Hematopoietic multipotent progenitor cell treated with erythropoietin and hydrocortisone succinate and interleukin-3 and kit ligand, for 15 days (in vitro differentiated cells): ENCODE data around the gene NEUROG2.
A peak's percentile ranks its signal among the peaks of the same experiment; 100 is the strongest.
"Not testable (repeated sequence)": the region's sequence is repeated elsewhere in the genome, so short reads cannot be mapped to it uniquely, and the experiment has no call there.

Source experiments
- DNase-seq: peaks from one replicate; pipeline ENCODE4 v3.0.0-alpha.2; 2015; ENCODE audit warnings: low spot score

NEUROG2 gene

GRCh38 chr4:112516066-112516470 lies at the start of gene NEUROG2:
Gene NEUROG2 (minus strand): TSS chr4:112516180. CDS start chr4:112515475, 705 bp downstream.
- DNase-seq: no peak

- DNase-seq: no peak
These were observed 48.8 kb upstream of the NEUROG2 start for GRCh38 chr4:112564706-112565270.

- peak; percentile 7 for DNase-seq
These were observed 47.6 kb upstream of the NEUROG2 start for GRCh38 chr4:112563431-112564200.

- no peak for DNase-seq
These were observed 46.4 kb upstream of the NEUROG2 start for GRCh38 chr4:112562254-112562879.

- DNase-seq: no peak
These were observed 44.1 kb upstream of the NEUROG2 start for GRCh38 chr4:112560084-112560483.

GRCh38 chr4:112559053-112559452 lies 43.1 kb upstream of the NEUROG2 start:
- DNase-seq: no peak

GRCh38 chr4:112557676-112558411 lies 41.9 kb upstream of the NEUROG2 start:
- no peak for DNase-seq

- DNase-seq: not testable (repeated sequence)
These were observed 38.3 kb upstream of the NEUROG2 start for GRCh38 chr4:112554271-112554670.

- DNase-seq: no peak
These were observed 36.7 kb upstream of the NEUROG2 start for GRCh38 chr4:112552668-112553067.

- no peak for DNase-seq
These were observed 34.7 kb upstream of the NEUROG2 start for GRCh38 chr4:112550728-112551127.

GRCh38 chr4:112546476-112546875 lies 30.5 kb upstream of the NEUROG2 start:
- no peak for DNase-seq

- DNase-seq: no peak
These were observed 29.4 kb upstream of the NEUROG2 start for GRCh38 chr4:112545346-112545745.

- DNase-seq: no peak
These were observed 24.7 kb upstream of the NEUROG2 start for GRCh38 chr4:112540695-112541094.

GRCh38 chr4:112536123-112536522 lies 20.1 kb upstream of the NEUROG2 start:
- DNase-seq: no peak

- no peak for DNase-seq
These were observed 16.3 kb upstream of the NEUROG2 start for GRCh38 chr4:112532267-112532666.

GRCh38 chr4:112531146-112531545 lies 15.2 kb upstream of the NEUROG2 start:
- no peak for DNase-seq

- no peak for DNase-seq
These were observed 10.1 kb upstream of the NEUROG2 start for GRCh38 chr4:112526061-112526460.

- DNase-seq: peak; percentile 30
These were observed 8.0 kb upstream of the NEUROG2 start for GRCh38 chr4:112523764-112524505.

- DNase-seq: no peak
These were observed 7.2 kb upstream of the NEUROG2 start for GRCh38 chr4:112523008-112523721.

GRCh38 chr4:112522431-112522830 lies 6.5 kb upstream of the NEUROG2 start:
- not testable (repeated sequence) for DNase-seq
